Gastrocnemius medialis (tissue), 4 donors: ENCODE data around the gene PNMA1. TPM values are rescaled to one million over a fixed set of nuclear protein-coding genes. Genes with fewer than 3 reads are reported as not detected.

Experiments
- ATAC-seq, 2 donors: fragments of 150-250 bp; one replicate each; pipeline ENCODE4 v1.9.1; 2016
- DNase-seq, 2 donors: peaks; one replicate each; pipeline ENCODE4 v3.0.0-alpha.2; 2019
- H3K27ac ChIP-seq, 4 donors: fragments of 200-600 bp; sonication (generic); 1 replicate in 1 of 4; 2 replicates in 3 of 4; pipeline ENCODE4 v1.5.1; 2016 to 2018; ENCODE audit warnings: mild to moderate bottlenecking in 2 of 4, moderate library complexity in 1 of 4
- H3K27me3 ChIP-seq, 3 donors: fragments of 200-600 bp; sonication (generic) in 2 of 3; 1 replicate in 1 of 3; 2 replicates in 2 of 3; pipeline versions ENCODE4 v1.5.1 to v1.6.0; 2016 to 2019; ENCODE audit warnings: mild to moderate bottlenecking in 1 of 3, moderate library complexity in 1 of 3
- H3K36me3 ChIP-seq, 2 donors: fragments of 200-600 bp; sonication (generic) in 1 of 2; one replicate each; pipeline ENCODE4 v1.5.1; 2017 to 2018
- H3K4me1 ChIP-seq, 2 donors: fragments of 200-600 bp; sonication (generic) in 1 of 2; one replicate each; pipeline ENCODE4 v1.5.1; 2016 to 2017; ENCODE audit warnings: mild to moderate bottlenecking in 2 of 2
- H3K4me3 ChIP-seq, 4 donors: fragments of 200-600 bp; sonication (generic) in 3 of 4; 1 replicate in 1 of 4; 2 replicates in 3 of 4; pipeline ENCODE4 v1.5.1; 2016 to 2019; ENCODE audit warnings: mild to moderate bottlenecking in 2 of 4
- H3K9me3 ChIP-seq, 3 donors: fragments of 200-600 bp; sonication (generic) in 2 of 3; 1 replicate in 1 of 3; 2 replicates in 2 of 3; pipeline ENCODE4 v1.5.1; 2016 to 2019
- POLR2A ChIP-seq, 2 donors: fragments of 450-650 bp; IDR thresholded peaks; one replicate each; pipeline ENCODE4 v1.6.1; 2017; ENCODE audit warnings: antibody characterized with exemption in 2 of 2, mild to moderate bottlenecking in 2 of 2, moderate library complexity in 2 of 2
- in situ Hi-C, 4 donors: fragments of 200-750 bp; cut with MboI; loops; one replicate each; pipeline versions ENCODE4 v1.15.0 to v1.8.0; 2017; ENCODE audit warnings: low sequenced_read_pairs in 4 of 4
- intact Hi-C: fragments of 100-400 bp; cut with DNase I; formaldehyde crosslinking; loops from one replicate; pipeline ENCODE4 v1.15.1; 2023; ENCODE audit warnings: low total_unique reads
- total RNA-seq, 4 donors: library from RNA; depleted of rRNA; stranded (reverse); fragments of >200 nt; gene quantifications; one replicate each; pipeline versions ENCODE4 v1.1.0 to v1.2.3, GENCODE V29; 2016
- TF ChIP-seq, protein P1 (sequence below), 5 experiments: fragments of 450-650 bp in 3 of 5; fragments of 200-600 bp in 2 of 5; sonication (generic) in 2 of 5; IDR thresholded peaks in 4 of 5; conservative IDR thresholded peaks in 1 of 5; 1 replicate in 4 of 5; 2 replicates in 1 of 5; pipeline ENCODE4 v1.5.1; 2016 to 2019; ENCODE audit warnings: antibody characterized with exemption in 5 of 5, mild to moderate bottlenecking in 3 of 5, moderate library complexity in 3 of 5

The PNMA1 gene
- total RNA-seq, 4 donors from 2014 or later, result 7.6 to 18.5 (median 8.8) TPM

DNA sequence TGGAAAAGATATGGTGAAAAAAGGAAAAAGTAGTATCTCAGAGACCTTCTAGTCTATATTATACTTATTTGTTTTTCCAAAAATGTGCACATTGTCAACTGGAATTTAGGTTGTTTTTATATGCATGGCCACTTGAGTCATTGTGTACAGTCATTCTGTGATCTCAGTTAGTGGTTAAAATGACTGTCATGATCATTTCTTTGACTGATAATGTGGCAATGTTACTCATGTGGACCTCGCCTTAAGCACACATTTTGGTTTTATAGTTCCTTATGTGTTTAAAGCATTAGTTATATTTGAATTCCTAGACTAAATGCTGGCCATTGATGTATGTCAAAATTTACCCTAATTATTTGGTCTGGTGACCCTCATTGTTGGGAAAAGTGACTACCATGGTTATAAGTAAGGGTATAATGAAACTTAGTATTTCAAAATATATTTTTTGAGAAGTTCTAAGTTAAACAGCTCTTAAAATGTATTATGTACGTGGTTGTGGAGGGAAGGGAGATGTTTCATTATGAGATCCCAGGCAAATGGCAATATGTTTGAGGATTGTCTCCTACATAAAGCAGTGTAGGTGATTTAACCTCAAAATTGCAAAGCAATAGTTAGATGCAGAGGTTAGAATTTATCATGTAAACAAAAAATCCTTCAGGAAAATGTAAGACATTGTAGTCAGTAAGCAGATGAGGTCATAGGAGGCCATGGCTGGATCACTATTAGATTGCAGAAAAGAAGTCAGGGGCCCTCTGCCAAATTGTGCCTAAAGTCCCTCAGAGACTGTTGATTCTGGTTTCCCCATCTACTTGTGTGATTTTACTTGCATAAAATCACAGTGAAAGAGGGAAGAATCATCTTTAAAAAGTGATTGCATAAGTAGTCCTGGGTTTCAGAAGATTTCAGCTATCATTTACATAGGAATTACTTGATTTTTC is 17.5 kb downstream of the PNMA1 start:
- Histone ChIP-seq H3K9me3 (no peaks in the 10 kb centered on the region), H3K4me1 (no peaks in the 10 kb centered on the region), H3K27ac (no peak overlapping the region), H3K4me3 (no peak overlapping the region), H3K36me3 (no peaks in the 10 kb centered on the region), H3K27me3 (no peaks in the 10 kb centered on the region)
- DNase-seq (peak in 1 of 2 donors; percentile 27), ATAC-seq (no peak)
- TF ChIP-seq, protein P1, sequence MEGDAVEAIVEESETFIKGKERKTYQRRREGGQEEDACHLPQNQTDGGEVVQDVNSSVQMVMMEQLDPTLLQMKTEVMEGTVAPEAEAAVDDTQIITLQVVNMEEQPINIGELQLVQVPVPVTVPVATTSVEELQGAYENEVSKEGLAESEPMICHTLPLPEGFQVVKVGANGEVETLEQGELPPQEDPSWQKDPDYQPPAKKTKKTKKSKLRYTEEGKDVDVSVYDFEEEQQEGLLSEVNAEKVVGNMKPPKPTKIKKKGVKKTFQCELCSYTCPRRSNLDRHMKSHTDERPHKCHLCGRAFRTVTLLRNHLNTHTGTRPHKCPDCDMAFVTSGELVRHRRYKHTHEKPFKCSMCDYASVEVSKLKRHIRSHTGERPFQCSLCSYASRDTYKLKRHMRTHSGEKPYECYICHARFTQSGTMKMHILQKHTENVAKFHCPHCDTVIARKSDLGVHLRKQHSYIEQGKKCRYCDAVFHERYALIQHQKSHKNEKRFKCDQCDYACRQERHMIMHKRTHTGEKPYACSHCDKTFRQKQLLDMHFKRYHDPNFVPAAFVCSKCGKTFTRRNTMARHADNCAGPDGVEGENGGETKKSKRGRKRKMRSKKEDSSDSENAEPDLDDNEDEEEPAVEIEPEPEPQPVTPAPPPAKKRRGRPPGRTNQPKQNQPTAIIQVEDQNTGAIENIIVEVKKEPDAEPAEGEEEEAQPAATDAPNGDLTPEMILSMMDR (IDR thresholded peaks at IDR 0.05 in 4 of 5, conservative IDR thresholded peaks at IDR 0.05 in 1 of 5), result no peak
- TF ChIP-seq POLR2A (IDR thresholded peaks at IDR 0.05), result no peak
- in situ Hi-C loops (no loop called here), intact Hi-C loops (no loop called here)

- ATAC-seq (no peak), DNase-seq (no peak)
- no peaks in the 10 kb centered on the region for H3K4me1 ChIP-seq
- TF ChIP-seq, protein P1 (IDR thresholded peaks at IDR 0.05 in 4 of 5, conservative IDR thresholded peaks at IDR 0.05 in 1 of 5), result no peak
- H3K36me3 ChIP-seq, result no peaks in the 10 kb centered on the region
- intact Hi-C loops (no loop called here), in situ Hi-C loops (no loop called here)
- no peak overlapping the region for H3K4me3 ChIP-seq
- no peak overlapping the region for H3K27ac ChIP-seq
- H3K27me3 ChIP-seq, result no peaks in the 10 kb centered on the region
- H3K9me3 ChIP-seq, result no peaks in the 10 kb centered on the region
Observed at GRCh38 chr14:73695997-73696396, 18.2 kb downstream of the PNMA1 start.

GRCh38 chr14:73695082-73695481 is 19.1 kb downstream of the PNMA1 start:
- Histone ChIP-seq H3K4me1 (no peaks in the 10 kb centered on the region), H3K27ac (no peak overlapping the region), H3K9me3 (no peaks in the 10 kb centered on the region), H3K27me3 (no peaks in the 10 kb centered on the region), H3K4me3 (no peak overlapping the region), H3K36me3 (no peaks in the 10 kb centered on the region)
- no peak for TF ChIP-seq POLR2A (IDR thresholded peaks at IDR 0.05)
- TF ChIP-seq, protein P1 (IDR thresholded peaks at IDR 0.05 in 4 of 5, conservative IDR thresholded peaks at IDR 0.05 in 1 of 5), result no peak
- no peak for DNase-seq
- intact Hi-C loops (no loop called here), in situ Hi-C loops (no loop called here)
- no peak for ATAC-seq

DNA sequence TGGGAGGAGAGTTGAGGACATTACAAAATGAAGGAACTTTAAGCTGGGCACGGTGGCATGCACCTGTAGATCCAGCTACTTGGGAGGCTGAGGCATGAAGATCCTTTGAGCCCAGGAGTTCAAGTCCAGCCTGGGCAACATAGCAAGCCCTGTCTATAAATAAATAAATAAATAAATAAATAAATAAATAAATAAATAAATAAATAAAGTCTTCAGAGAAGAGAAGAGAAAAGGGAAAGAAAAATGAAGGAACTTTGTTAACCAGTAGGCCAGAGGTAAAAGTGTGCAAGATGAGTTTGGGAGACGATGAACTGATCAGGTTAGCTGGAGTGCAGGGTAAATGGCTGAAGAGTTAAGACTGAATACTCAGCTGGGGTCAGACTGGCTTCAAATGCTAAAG is 20.1 kb downstream of the PNMA1 start:
- in situ Hi-C loops (no loop called here), intact Hi-C loops (no loop called here)
- Histone ChIP-seq H3K4me3 (no peak overlapping the region), H3K9me3 (no peaks in the 10 kb centered on the region), H3K27ac (no peak overlapping the region), H3K36me3 (no peaks in the 10 kb centered on the region), H3K4me1 (no peaks in the 10 kb centered on the region), H3K27me3 (no peaks in the 10 kb centered on the region)
- TF ChIP-seq POLR2A (IDR thresholded peaks at IDR 0.05), result no peak
- TF ChIP-seq, protein P1 (IDR thresholded peaks at IDR 0.05 in 4 of 5, conservative IDR thresholded peaks at IDR 0.05 in 1 of 5), result no peak
- ATAC-seq (no peak), DNase-seq (no peak)
